ENCODE results near the gene CHP1. TPM values are rescaled to one million over a fixed set of nuclear protein-coding genes. Genes with fewer than 3 reads are reported as not detected.

CHP1 gene
- total and polyA plus RNA-seq, 9 of the 15 experiments (the other 6 are each of a cell fraction or from before 2014, with no cell fraction given): 31.7 to 83.4 (median 67.6) TPM

- H3K4me2 ChIP-seq (ENCODE audit: insufficient read depth, low read length): peak overlapping the region; percentile 44
- CTCF ChIA-PET (ENCODE audit: low intra/inter-chr PET ratio): no interaction called here
- no peak for TF ChIP-seq CREB3 (tag; conservative IDR thresholded peaks at IDR 0.05; ENCODE audit: low read depth)
- TF ChIP-seq ZFX (CRISPR knock-in tag; IDR thresholded peaks at IDR 0.05): peak; percentile 47; the same call in 1 of the 2 replicates
- no peak for TF ChIP-seq ZSCAN29 (IDR thresholded peaks at IDR 0.05)
- TF ChIP-seq SMARCA4 (IDR thresholded peaks at IDR 0.05): peak; percentile 96
- no peak for TF ChIP-seq NR2C1 (IDR thresholded peaks at IDR 0.05)
- 0 out of 2 replicates have a peak, but pooled peaks have one; percentile 29 for TF ChIP-seq NR2C1 (tag; IDR thresholded peaks at IDR 0.05)
- no peak for TF ChIP-seq KDM5B (IDR thresholded peaks at IDR 0.05; ENCODE audit: insufficient replicate concordance, low read depth, low read length)
- peak; percentile 78 for TF ChIP-seq ESRRA (IDR thresholded peaks at IDR 0.05; ENCODE audit: borderline replicate concordance, low read depth)
- peak; percentile 35; the same call in 1 of the 2 replicates for TF ChIP-seq TRIM28 (IDR thresholded peaks at IDR 0.05)
- TF ChIP-seq CBFA2T2 (conservative IDR thresholded peaks at IDR 0.05): peak; percentile 91
- peak in 1 of 2 experiments; percentile 51; a peak in 2 of 4 replicates for TF ChIP-seq FOXK2 (conservative IDR thresholded peaks at IDR 0.05 in 1 of 2, IDR thresholded peaks at IDR 0.05 in 1 of 2; ENCODE audit: low read depth in 2 of 2)
- TF ChIP-seq GABPB1 (CRISPR knock-in tag; IDR thresholded peaks at IDR 0.05): no peak; the same call in 1 of the 2 replicates
- TF ChIP-seq ZNF644 (tag; IDR thresholded peaks at IDR 0.05; ENCODE audit: low read depth): 0 out of 2 replicates have a peak, but pooled peaks have one; percentile 50
- TF ChIP-seq EP400 (IDR thresholded peaks at IDR 0.05): peak; percentile 58; the same call in 1 of the 2 replicates
- TF ChIP-seq HNRNPL (IDR thresholded peaks at IDR 0.05; ENCODE audit: low read depth, low read length): no peak
- TF ChIP-seq JUND (IDR thresholded peaks at IDR 0.05; ENCODE audit: borderline replicate concordance, low read depth, low read length): peak; percentile 86
- TF ChIP-seq JUND (tag; IDR thresholded peaks at IDR 0.05; ENCODE audit: borderline replicate concordance, low read depth, low read length): peak; percentile 88; the same call in 2 of the 3 replicates
- TF ChIP-seq MAFK (IDR thresholded peaks at IDR 0.05; ENCODE audit: low read length): 0 out of 2 replicates have a peak, but pooled peaks have one; percentile 13
- TF ChIP-seq TAF15 (IDR thresholded peaks at IDR 0.05; ENCODE audit: low read depth, low read length): no peak
- TF ChIP-seq NR4A1 (CRISPR knock-in tag; IDR thresholded peaks at IDR 0.05): no peak
- no peak for TF ChIP-seq NR4A1 (tag; IDR thresholded peaks at IDR 0.05)
- TF ChIP-seq, protein P1, sequence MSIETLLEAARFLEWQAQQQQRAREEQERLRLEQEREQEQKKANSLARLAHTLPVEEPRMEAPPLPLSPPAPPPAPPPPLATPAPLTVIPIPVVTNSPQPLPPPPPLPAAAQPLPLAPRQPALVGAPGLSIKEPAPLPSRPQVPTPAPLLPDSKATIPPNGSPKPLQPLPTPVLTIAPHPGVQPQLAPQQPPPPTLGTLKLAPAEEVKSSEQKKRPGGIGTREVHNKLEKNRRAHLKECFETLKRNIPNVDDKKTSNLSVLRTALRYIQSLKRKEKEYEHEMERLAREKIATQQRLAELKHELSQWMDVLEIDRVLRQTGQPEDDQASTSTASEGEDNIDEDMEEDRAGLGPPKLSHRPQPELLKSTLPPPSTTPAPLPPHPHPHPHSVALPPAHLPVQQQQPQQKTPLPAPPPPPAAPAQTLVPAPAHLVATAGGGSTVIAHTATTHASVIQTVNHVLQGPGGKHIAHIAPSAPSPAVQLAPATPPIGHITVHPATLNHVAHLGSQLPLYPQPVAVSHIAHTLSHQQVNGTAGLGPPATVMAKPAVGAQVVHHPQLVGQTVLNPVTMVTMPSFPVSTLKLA (conservative IDR thresholded peaks at IDR 0.05): peak in 1 of 2 experiments; percentile 60; a peak in 2 of 4 replicates
- TF ChIP-seq C11orf30 (IDR thresholded peaks at IDR 0.05; ENCODE audit: low read depth): peak; percentile 34; the same call in 1 of the 2 replicates
Observed at GRCh38 chr15:41233367-41233771, 2.3 kb downstream of the CHP1 start.

More at GRCh38 chr15:41233367-41233771, 2.3 kb downstream of the CHP1 start:
- H3K4me3 ChIP-seq: no peak overlapping the region
- no peaks in the 10 kb centered on the region for H3K27me3 ChIP-seq (ENCODE audit: control insufficient read depth in 2 of 2, insufficient read depth in 2 of 2, low read length in 2 of 2)
- DNase-seq (ENCODE audit: extremely low read depth in 1 of 4, low spot score in 3 of 4): peak; percentile 40 to 85 (median 54)
- H3K79me2 ChIP-seq (ENCODE audit: control insufficient read depth, insufficient read depth, low read length): peaks cover 47% of the 10 kb centered on the region
- no peaks in the 10 kb centered on the region; the same call in 1 of the 2 replicates for H3K9me3 ChIP-seq (replicated peaks; ENCODE audit: control insufficient read depth, insufficient read depth, low read depth, low read length)
- peak; percentile 24 for ATAC-seq
- no TSS peak for BruUV-seq (replicated peaks)
- in situ Hi-C loops (cut with MboI): no loop called here
- peaks cover 18% of the 10 kb centered on the region; the same call in 2 of the 3 replicates for H3K36me3 ChIP-seq (ENCODE audit: control insufficient read depth, insufficient read depth, low read length)
- intact Hi-C loops (cut with micrococcal nuclease): loop anchor here (2.0 kb wide), 1 partner anchor 51 kb away; no protein-coding TSS in a partner anchor
- POLR2A ChIA-PET: interaction anchor here (1.5 to 2.1 kb wide), 3 partner anchors 9 to 99 kb away, joined by 3 to 7 read pairs (median 5); partner anchors contain the start of genes NUSAP1 and OIP5
- H4K20me1 ChIP-seq (replicated peaks; ENCODE audit: control insufficient read depth, insufficient read depth, low read length): no peaks in the 10 kb centered on the region
- H3K9ac ChIP-seq (ENCODE audit: insufficient read depth in 1 of 2, low read depth in 2 of 2, low read length in 2 of 2): 0 out of 4 replicates have a peak overlapping the region, but pooled peaks of 1 of the 2 experiments have one; percentile 5
- WGBS (ENCODE audit: insufficient coverage, low coverage, missing lambda C conversion rate): 0% methylated on average over 1 of the region's 1 CpG
- peaks cover 20 to 31% of the 10 kb centered on the region in 2 experiments for H3K4me1 ChIP-seq (replicated peaks in 1 of 2; ENCODE audit: control insufficient read depth in 2 of 2, insufficient read depth in 2 of 2, low read length in 2 of 2)
- no peaks in the 10 kb centered on the region for H3K9me1 ChIP-seq (ENCODE audit: control insufficient read depth, insufficient read depth, low read length)
- FAIRE-seq: peak; percentile 91
- no peak overlapping the region for H2AFZ ChIP-seq (ENCODE audit: low read depth, low read length)
- H3K27ac ChIP-seq (ENCODE audit: extremely low read depth, low read depth, low read length): peak overlapping the region; percentile 55; the same call in 2 of the 3 replicates

Data from K562 (cell line).